ENCODE results near the gene ADGRA1.
"Not testable (repeated sequence)": the region's sequence is repeated elsewhere in the genome, so short reads cannot be mapped to it uniquely, and the experiment has no call there.

Gene ADGRA1

GRCh38 chr10:133129859-133130495, 42.3 kb downstream of the ADGRA1 start:
- no peak for DNase-seq

- no peak for DNase-seq
Measured at GRCh38 chr10:133130602-133131001, 42.9 kb downstream of the ADGRA1 start.

- DNase-seq = no peak
Measured at GRCh38 chr10:133131053-133131452, 43.3 kb downstream of the ADGRA1 start.

GRCh38 chr10:133131734-133132472, 44.2 kb downstream of the ADGRA1 start:
- DNase-seq = no peak

DNA sequence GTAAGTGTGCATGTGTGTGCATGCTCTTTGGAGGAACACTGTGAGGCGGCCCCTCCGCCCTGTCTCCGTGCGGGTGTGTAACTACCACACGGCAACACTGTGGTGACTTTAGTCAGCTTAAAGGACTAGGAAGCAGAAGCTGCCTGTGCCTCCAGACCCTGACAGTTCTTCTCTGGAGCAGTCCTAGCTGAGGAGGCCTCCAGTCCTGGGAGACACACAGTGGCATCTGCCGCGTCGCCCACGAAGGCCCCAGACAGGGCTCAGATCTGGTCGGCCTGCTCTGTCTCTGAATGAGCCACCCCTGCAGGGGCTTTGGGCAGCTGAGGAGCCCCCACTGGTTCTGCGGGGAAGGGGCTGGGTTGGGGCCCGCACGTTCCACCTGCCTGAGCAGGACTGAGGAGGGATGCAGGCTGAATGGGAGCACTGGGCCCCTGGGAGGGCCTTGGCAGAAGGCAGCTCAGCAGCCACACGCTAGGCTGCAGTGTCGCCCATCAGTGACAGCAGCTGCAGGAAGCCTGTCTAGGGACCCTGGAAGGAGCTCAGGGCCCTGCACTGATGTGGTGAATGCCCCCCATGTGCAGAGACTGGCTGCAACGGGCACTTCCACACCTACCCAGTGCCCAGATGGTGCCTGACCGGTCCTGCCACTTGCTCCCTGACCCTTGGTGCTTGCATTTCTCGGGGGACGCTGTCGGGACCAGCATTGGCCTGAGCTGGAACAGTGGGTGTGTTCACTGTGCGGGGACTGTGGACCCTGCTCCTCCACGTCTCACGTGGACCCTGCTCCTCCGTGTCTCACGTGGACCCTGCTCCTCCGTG, 45.0 kb downstream of the ADGRA1 start:
- DNase-seq = no peak

GRCh38 chr10:133133471-133134231, 45.9 kb downstream of the ADGRA1 start:
- no peak for DNase-seq

- DNase-seq = no peak
Measured at GRCh38 chr10:133134411-133135115, 46.8 kb downstream of the ADGRA1 start.

GRCh38 chr10:133135116-133135465, 47.4 kb downstream of the ADGRA1 start:
- DNase-seq = no peak

DNA sequence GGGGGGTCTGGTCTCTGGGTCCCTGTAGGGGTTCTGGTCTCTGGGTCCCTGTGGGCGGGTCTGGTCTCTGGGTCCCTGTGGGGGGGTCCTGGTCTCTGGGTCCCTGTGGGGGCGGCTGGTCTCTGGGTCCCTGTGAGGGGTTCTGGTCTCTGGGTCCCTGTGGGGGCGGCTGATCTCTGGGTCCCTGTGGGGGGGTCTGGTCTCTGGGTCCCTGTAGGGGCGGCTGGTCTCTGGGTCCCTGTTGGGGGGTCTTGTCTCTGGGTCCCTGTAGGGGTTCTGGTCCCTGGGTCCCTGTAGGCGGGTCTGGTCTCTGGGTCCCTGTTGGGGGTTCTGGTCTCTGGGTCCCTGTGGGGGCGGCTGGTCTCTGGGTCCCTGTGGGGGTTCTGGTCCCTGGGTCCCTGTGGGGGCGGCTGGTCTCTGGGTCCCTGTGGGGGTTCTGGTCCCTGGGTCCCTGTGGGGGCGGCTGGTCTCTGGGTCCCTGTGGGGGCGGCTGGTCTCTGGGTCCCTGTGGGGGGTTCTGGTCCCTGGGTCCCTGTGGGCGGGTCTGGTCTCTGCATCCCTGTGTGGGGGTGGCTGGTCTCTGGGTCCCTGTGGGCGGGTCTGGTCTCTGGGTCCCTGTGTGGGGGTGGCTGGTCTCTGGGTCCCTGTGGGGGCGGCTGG, 49.9 kb downstream of the ADGRA1 start:
- DNase-seq = not testable (repeated sequence)

- no peak for DNase-seq
Measured at GRCh38 chr10:133139551-133140065, 51.9 kb downstream of the ADGRA1 start.

DNA sequence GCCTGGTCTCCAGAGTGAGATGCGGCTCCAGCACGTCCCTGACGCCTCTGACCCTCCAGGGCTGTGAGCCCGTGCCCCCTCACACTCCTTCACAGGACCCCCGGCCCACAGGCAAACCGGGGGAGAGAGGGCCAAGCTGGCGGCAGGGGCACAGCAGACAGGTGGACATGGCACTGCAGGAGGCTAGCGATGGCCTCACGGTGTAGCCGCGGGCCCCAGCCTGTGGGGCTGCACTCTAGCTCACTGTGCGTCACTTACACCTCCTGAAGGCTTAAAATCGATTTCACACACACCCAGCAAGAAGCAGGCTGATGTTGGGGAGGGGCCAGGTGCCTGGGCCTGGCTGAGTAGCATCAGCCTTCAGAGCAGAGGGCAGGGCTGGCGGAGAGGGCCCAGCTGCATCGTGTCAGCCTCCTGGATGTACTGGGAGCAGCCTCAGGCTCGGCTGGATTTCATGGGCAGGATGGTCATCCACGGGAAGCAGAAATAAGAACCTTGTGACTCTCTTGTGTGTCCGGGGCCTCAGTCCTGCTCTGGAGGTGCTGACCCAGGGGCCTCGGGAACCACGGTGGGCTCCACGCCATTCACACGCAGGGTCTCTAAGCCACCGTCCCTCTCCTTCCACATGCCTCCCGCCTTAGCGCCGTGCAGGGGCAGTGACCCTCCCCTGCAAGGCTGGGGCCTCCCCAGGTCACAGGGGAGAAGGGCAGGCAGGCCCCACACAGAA, 52.9 kb downstream of the ADGRA1 start:
- DNase-seq = no peak

- no peak for DNase-seq
Measured at GRCh38 chr10:133141144-133141957, 53.6 kb downstream of the ADGRA1 start.

- no peak for DNase-seq
Measured at GRCh38 chr10:133141958-133142340, 54.2 kb downstream of the ADGRA1 start.

- DNase-seq = no peak
Measured at GRCh38 chr10:133142523-133143199, 54.9 kb downstream of the ADGRA1 start.

DNA sequence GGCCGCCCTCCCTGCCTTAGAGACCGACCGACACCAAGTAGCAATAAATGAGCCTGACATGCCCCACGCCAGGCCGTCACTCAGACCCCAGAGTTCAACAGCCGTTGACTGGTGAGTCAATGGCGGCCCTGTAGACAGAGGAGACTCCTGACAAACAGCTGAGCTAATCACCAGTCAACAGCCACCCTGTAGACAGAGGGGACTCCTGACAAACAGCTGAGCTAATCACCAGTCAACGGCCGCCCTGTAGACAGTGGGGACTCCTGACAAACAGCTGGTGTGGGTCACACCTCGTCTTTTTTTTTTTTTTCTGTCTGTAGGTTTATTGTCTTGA, 55.4 kb downstream of the ADGRA1 start:
- no peak for DNase-seq

DNA sequence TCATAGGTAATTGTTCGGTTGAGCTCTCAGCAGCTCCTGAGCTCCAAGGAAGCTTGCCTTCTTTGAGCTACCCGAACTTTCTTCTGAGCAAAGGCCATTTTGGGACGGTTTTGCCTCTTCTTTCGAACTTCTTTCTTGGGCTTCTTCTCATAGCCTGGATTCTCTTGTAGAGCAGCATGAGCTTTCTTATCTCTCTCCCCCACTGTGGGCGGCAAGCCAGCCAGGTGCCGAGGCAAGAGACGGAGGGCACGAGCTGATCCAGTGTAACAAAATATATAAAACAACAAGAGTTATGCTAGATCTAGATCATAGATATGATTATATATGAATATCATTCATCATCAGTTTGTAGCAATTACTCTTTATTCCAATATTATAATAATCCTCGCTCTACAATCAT, 55.8 kb downstream of the ADGRA1 start:
- DNase-seq = no peak

- DNase-seq = no peak
Measured at GRCh38 chr10:133144771-133145170, 57.0 kb downstream of the ADGRA1 start.

DNA sequence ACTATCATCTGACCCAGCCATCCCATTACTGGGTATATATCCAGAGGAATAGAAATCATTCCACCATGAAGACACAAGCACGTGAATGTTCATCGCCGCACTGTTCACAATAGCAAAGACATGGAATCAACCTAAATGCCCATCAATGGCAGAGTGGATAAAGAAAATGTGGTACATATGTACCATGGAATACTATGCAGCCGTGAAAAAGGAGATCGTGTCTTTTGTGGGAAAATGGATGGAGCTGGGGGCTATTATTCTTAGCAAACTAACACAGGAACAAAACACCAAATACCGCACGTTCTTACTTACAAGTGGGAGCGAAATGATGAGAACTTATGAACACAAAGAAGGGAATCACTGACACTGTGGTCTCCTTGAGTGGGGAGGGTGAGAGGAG, 62.5 kb downstream of the ADGRA1 start:
- no peak for DNase-seq

GRCh38 chr10:133150656-133151055, 62.9 kb downstream of the ADGRA1 start:
- no peak for DNase-seq

- not testable (repeated sequence) for DNase-seq
Measured at GRCh38 chr10:133151071-133151470, 63.3 kb downstream of the ADGRA1 start.

Data from RPMI8226 (cell line).